NCI-H1105 (cell line): ENCODE data around the gene RNU1-4.
"Not testable (repeated sequence)": the region's sequence is repeated elsewhere in the genome, so short reads cannot be mapped to it uniquely, and the experiment has no call there.

ENCODE experiments used
- DNase-seq: peaks from one replicate; lab custom pipeline; 2025; lab: John Stamatoyannopoulos, UW

The RNU1-4 gene

GRCh38 chr1:16740047-16740964 is at the start of gene RNU1-4:
Gene RNU1-4, plus strand, starts transcription at chr1:16740516.
- not testable (repeated sequence) for DNase-seq

- not testable (repeated sequence) for DNase-seq
Measured at GRCh38 chr1:16690971-16691682, 49.2 kb upstream of the RNU1-4 start.

- not testable (repeated sequence) for DNase-seq
Measured at GRCh38 chr1:16692283-16692682, 48.0 kb upstream of the RNU1-4 start.

- not testable (repeated sequence) for DNase-seq
Measured at GRCh38 chr1:16692717-16693448, 47.4 kb upstream of the RNU1-4 start.

GRCh38 chr1:16693449-16694307 is 46.6 kb upstream of the RNU1-4 start:
- not testable (repeated sequence) for DNase-seq

GRCh38 chr1:16694308-16694702 is 46.0 kb upstream of the RNU1-4 start:
- not testable (repeated sequence) for DNase-seq

- DNase-seq, result not testable (repeated sequence)
Measured at GRCh38 chr1:16696507-16697150, 43.7 kb upstream of the RNU1-4 start.

GRCh38 chr1:16697152-16697551 is 43.2 kb upstream of the RNU1-4 start:
- DNase-seq, result not testable (repeated sequence)

- DNase-seq, result not testable (repeated sequence)
Measured at GRCh38 chr1:16699440-16699839, 40.9 kb upstream of the RNU1-4 start.

GRCh38 chr1:16700138-16700895 is 40.0 kb upstream of the RNU1-4 start:
- not testable (repeated sequence) for DNase-seq

- not testable (repeated sequence) for DNase-seq
Measured at GRCh38 chr1:16701189-16701588, 39.1 kb upstream of the RNU1-4 start.

GRCh38 chr1:16702280-16702679 is 38.0 kb upstream of the RNU1-4 start:
- not testable (repeated sequence) for DNase-seq

GRCh38 chr1:16703141-16703540 is 37.2 kb upstream of the RNU1-4 start:
- not testable (repeated sequence) for DNase-seq

GRCh38 chr1:16703602-16704001 is 36.7 kb upstream of the RNU1-4 start:
- DNase-seq, result not testable (repeated sequence)

- not testable (repeated sequence) for DNase-seq
Measured at GRCh38 chr1:16704076-16704475, 36.2 kb upstream of the RNU1-4 start.

GRCh38 chr1:16704502-16705100 is 35.7 kb upstream of the RNU1-4 start:
- DNase-seq, result not testable (repeated sequence)

GRCh38 chr1:16706302-16706701 is 34.0 kb upstream of the RNU1-4 start:
- not testable (repeated sequence) for DNase-seq

GRCh38 chr1:16707130-16708093 is 32.9 kb upstream of the RNU1-4 start:
- not testable (repeated sequence) for DNase-seq
